Loucy (cell line): ENCODE results near the gene ATP6V1G1.

Source experiments
- CTCF ChIP-seq: fragments of 200-600 bp; sonication (generic); conservative IDR thresholded peaks from 2 replicates; pipeline ENCODE4 v1.5.1; 2014; ENCODE audit warnings: mild to moderate bottlenecking, antibody characterized with exemption, low read length
- EZH2phosphoT487 ChIP-seq: fragments of 200-600 bp; IDR thresholded peaks from 2 replicates; pipeline ENCODE4 v1.6.1; 2018; ENCODE audit warnings: antibody characterized with exemption, mild to moderate bottlenecking, moderate library complexity, borderline replicate concordance

GRCh38 chr9:114553202-114553601 is 34.4 kb upstream of the ATP6V1G1 start:
- no peak for TF ChIP-seq CTCF
- TF ChIP-seq EZH2phosphoT487: no peak
